ENCODE data around the gene ZCCHC24.

GRCh38 chr10:79414714-79415113 is 30.7 kb downstream of the ZCCHC24 start:
- TF ChIP-seq POLR2A (IDR thresholded peaks at IDR 0.05) (no peak), CTCF (IDR thresholded peaks at IDR 0.05) (no peak), EP300 (IDR thresholded peaks at IDR 0.05) (no peak)

All from stomach (tissue), 4 donors.